HTR-8/SVneo (cell line): ENCODE data around the gene HNRNPCL2.
"Not testable (repeated sequence)": the region's sequence is repeated elsewhere in the genome, so short reads cannot be mapped to it uniquely, and the experiment has no call there.

Experiments
- DNase-seq: peaks from one replicate; pipeline ENCODE4 v3.0.0; 2011; ENCODE audit warnings: low spot score, mixed read lengths; ENCODE audit not compliant: insufficient read length
- FAIRE-seq: peaks from 2 replicates; lab custom pipeline; 2011; peaks lifted over from hg19 to GRCh38; lab: Jason Lieb, UNC

The HNRNPCL2 gene

DNA sequence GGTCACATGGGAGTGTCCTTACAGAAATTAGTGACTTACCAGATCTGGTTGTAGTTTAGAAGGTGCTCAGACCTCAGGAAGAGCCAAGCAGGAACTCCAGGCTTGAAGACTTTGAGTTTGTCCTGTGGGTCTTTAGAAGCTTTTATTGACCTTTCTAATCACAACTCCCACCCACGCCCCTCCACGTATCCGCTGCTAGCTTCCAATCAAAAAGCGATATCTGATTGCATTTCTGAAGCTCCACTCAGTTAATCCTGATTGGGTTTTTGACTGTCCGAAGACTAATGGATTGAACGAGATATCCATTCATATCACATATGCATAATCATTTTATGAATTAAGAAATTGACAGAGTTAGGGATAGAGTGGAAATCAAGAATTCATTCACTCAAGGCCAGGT lies at the start of gene HNRNPCL2:
Gene HNRNPCL2 (minus strand): TSS at position 101 of the 400 bp plus-strand sequence. CDS start 454 bp downstream, outside the sequence.
- not testable (repeated sequence) for DNase-seq, FAIRE-seq

DNA sequence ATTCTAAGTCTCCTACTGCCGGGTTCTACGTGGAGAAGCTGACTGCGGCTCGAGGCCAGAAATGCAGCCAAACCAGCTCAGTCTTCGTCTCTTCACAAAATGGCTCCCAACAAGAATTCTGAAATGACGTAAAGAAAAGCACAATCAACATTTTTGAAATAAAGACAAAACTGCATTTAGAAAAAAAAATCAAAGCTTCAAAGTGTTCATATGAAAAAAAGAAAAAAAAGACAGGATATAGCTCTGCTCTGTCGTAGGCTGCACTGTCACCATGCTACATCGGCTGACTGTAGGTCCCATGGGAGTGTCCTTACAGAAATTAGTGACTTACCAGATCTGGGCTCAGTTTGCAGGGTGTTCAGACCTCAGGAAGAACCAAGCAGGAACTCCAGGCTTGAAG lies 48.9 kb upstream of the HNRNPCL2 start, which contains the start of gene HNRNPCL4:
Gene HNRNPCL4 (minus strand): TSS at position 101 of the 400 bp plus-strand sequence. CDS start 164 bp downstream, outside the sequence.
- FAIRE-seq, DNase-seq: not testable (repeated sequence)

DNA sequence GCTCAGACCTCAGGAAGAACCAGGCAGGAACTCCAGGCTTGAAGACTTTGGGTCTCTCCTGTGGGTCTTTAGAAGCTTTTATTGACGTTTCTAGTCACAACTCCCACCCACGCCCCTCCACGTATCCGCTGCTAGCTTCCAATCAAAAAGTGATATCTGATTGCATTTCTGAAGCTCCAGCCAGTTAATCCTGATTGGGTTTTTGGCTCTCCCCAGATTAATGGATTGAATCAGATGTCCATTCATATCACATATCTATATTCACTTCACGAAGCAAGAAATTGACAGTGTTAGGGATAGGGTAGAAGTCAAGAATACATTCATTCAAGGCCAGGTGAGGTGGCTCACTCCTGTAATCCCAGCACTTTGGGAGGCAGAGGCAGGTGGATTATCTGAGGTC lies 39.3 kb upstream of the HNRNPCL2 start, which contains the start of gene PRAMEF26:
Gene PRAMEF26 (minus strand): TSS at position 101 of the 400 bp plus-strand sequence. CDS start 2,914 bp downstream, outside the sequence.
- not testable (repeated sequence) for FAIRE-seq, DNase-seq

DNA sequence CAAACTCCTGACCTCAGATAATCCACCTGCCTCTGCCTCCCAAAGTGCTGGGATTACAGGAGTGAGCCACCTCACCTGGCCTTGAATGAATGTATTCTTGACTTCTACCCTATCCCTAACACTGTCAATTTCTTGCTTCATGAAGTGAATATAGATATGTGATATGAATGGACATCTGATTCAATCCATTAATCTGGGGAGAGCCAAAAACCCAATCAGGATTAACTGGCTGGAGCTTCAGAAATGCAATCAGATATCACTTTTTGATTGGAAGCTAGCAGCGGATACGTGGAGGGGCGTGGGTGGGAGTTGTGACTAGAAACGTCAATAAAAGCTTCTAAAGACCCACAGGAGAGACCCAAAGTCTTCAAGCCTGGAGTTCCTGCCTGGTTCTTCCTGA lies 46.2 kb downstream of the HNRNPCL2 start, which contains the start of gene PRAMEF25:
Gene PRAMEF25 (plus strand): TSS at position 301 of the 400 bp plus-strand sequence. CDS start 2,920 bp downstream, outside the sequence.
- not testable (repeated sequence) for FAIRE-seq, DNase-seq
